ENCODE data around the gene PRKAR1B.

The PRKAR1B gene

GRCh38 chr7:727104-727805 lies at the start of gene PRKAR1B:
TSS of gene PRKAR1B (minus strand) at chr7:727281. CDS start at chr7:711505, 15,776 bp downstream.
- TF ChIP-seq, protein P1, sequence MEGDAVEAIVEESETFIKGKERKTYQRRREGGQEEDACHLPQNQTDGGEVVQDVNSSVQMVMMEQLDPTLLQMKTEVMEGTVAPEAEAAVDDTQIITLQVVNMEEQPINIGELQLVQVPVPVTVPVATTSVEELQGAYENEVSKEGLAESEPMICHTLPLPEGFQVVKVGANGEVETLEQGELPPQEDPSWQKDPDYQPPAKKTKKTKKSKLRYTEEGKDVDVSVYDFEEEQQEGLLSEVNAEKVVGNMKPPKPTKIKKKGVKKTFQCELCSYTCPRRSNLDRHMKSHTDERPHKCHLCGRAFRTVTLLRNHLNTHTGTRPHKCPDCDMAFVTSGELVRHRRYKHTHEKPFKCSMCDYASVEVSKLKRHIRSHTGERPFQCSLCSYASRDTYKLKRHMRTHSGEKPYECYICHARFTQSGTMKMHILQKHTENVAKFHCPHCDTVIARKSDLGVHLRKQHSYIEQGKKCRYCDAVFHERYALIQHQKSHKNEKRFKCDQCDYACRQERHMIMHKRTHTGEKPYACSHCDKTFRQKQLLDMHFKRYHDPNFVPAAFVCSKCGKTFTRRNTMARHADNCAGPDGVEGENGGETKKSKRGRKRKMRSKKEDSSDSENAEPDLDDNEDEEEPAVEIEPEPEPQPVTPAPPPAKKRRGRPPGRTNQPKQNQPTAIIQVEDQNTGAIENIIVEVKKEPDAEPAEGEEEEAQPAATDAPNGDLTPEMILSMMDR (conservative IDR thresholded peaks at IDR 0.05): no peak
- peak within 1 kb of the TSS; percentile 86 for H3K27ac ChIP-seq

DNA sequence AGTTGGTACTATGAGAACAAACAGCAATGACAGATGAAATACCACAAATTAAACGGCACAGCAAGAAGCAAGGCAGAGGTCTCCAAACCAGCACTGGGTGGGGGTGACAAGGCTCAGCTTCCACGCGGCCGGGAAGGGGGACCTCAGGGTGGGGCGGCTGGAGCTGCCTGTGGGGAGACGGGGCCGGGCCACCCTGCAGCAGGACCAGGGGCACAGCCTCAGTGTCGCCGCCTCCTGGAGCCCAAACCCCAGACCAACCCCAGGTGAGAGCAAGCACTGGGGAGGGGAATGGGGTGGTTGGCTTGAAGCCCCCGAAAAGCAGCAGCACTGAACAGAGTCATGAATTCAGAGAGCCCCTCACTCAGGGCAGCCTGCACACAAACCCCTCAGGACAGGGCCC lies 49.3 kb upstream of the PRKAR1B start:
- TF ChIP-seq, protein P1 (conservative IDR thresholded peaks at IDR 0.05): no peak
- H3K27ac ChIP-seq: 0 out of 2 replicates have a peak overlapping the region, but pooled peaks have one; percentile 70

GRCh38 chr7:774161-775109 lies 47.4 kb upstream of the PRKAR1B start:
- TF ChIP-seq, protein P1 (conservative IDR thresholded peaks at IDR 0.05): peak; percentile 94
- H3K27ac ChIP-seq: no peak overlapping the region

DNA sequence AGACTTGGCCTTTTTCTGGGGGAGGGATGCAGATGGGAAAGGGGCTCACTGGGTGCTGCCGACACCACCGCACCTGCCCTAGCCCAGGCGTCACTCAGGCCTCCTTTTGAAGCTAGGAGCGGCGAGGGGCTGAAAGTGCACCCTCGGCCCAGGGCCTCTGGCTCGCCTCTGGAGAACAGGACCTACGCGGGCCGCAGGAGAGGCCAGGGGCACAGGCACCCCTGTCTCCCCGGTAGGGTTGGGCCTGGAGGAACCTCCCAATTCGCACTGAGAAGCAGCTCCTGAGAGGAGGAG lies 46.5 kb upstream of the PRKAR1B start:
- TF ChIP-seq, protein P1 (conservative IDR thresholded peaks at IDR 0.05): no peak
- no peak overlapping the region for H3K27ac ChIP-seq

GRCh38 chr7:772861-773621 lies 46.0 kb upstream of the PRKAR1B start:
- H3K27ac ChIP-seq: no peak overlapping the region

DNA sequence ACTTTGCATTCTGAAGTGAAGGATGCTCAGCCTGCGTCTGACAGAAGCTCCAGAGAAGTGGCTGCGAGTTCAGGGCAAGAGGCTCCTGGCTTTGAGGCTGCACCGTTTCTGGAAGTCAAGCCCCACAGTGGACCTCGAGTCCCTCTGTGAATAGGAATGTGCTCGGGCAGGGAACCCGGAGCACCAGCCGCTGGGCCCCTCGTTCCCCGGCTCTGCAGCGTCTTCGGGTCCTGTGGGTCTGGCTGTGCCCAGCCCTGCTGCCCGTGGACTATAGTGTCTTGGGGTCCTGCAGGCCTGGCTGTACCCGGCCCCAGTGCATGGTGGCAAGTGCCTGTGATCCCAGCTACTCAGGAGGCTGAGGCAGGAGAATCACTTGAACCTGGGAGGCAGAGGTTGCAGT lies 45.3 kb upstream of the PRKAR1B start:
- TF ChIP-seq, protein P1 (conservative IDR thresholded peaks at IDR 0.05): no peak
- peak overlapping the region; percentile 58; the same call in 1 of the 2 replicates for H3K27ac ChIP-seq

More at GRCh38 chr7:772861-773621, 46.0 kb upstream of the PRKAR1B start:
- TF ChIP-seq, protein P1 (conservative IDR thresholded peaks at IDR 0.05): no peak

- TF ChIP-seq, protein P1 (conservative IDR thresholded peaks at IDR 0.05): no peak
- peak overlapping the region; percentile 58 for H3K27ac ChIP-seq
Measured at GRCh38 chr7:772005-772294, 44.9 kb upstream of the PRKAR1B start.
